Vagina (tissue), 2 donors: ENCODE data around the gene RAB4A.
A peak's percentile ranks its signal among the peaks of the same experiment; 100 is the strongest.

Source experiments
- CTCF ChIP-seq, 3 experiments: fragments of 450-650 bp in 2 of 3; fragments of 200-600 bp in 1 of 3; sonication (generic) in 1 of 3; IDR thresholded peaks; one replicate each; pipeline ENCODE4 v1.5.1; 2017 to 2019; ENCODE audit warnings: antibody characterized with exemption in 3 of 3, mild to moderate bottlenecking in 2 of 3, moderate library complexity in 2 of 3
- POLR2A ChIP-seq, 2 donors: fragments of 450-650 bp; IDR thresholded peaks; one replicate each; pipeline ENCODE4 v1.6.1; 2017; ENCODE audit warnings: antibody characterized with exemption in 2 of 2, mild to moderate bottlenecking in 2 of 2, moderate library complexity in 2 of 2
- POLR2AphosphoS5 ChIP-seq, 2 donors: sonication (generic); formaldehyde crosslinking; IDR thresholded peaks; one replicate each; pipeline ENCODE4 v1.9.0; 2017; ENCODE audit warnings: antibody characterized with exemption in 2 of 2, mild to moderate bottlenecking in 2 of 2, low read depth in 1 of 2; ENCODE audit not compliant: insufficient read depth in 1 of 2

GRCh38 chr1:229342656-229343569, 72.0 kb downstream of the RAB4A start, which contains the start of gene CCSAP:
- TF ChIP-seq CTCF (IDR thresholded peaks at IDR 0.05) (no peak), POLR2A (IDR thresholded peaks at IDR 0.05) (peak in 1 of 2 donors; percentile 32), POLR2AphosphoS5 (IDR thresholded peaks at IDR 0.05; ENCODE audit: insufficient read depth in 1 of 2, low read depth in 1 of 2) (peak in 1 of 2 donors; percentile 76)
